Gastrocnemius medialis (tissue), 4 donors: ENCODE results near the gene NCK2.

Experiments used
- CTCF ChIP-seq, 5 experiments: fragments of 450-650 bp in 3 of 5; fragments of 200-600 bp in 2 of 5; sonication (generic) in 2 of 5; IDR thresholded peaks in 4 of 5; conservative IDR thresholded peaks in 1 of 5; 1 replicate in 4 of 5; 2 replicates in 1 of 5; pipeline ENCODE4 v1.5.1; 2016 to 2019; ENCODE audit warnings: antibody characterized with exemption in 5 of 5, mild to moderate bottlenecking in 3 of 5, moderate library complexity in 3 of 5
- POLR2A ChIP-seq, 2 donors: fragments of 450-650 bp; IDR thresholded peaks; one replicate each; pipeline ENCODE4 v1.6.1; 2017; ENCODE audit warnings: antibody characterized with exemption in 2 of 2, mild to moderate bottlenecking in 2 of 2, moderate library complexity in 2 of 2

DNA sequence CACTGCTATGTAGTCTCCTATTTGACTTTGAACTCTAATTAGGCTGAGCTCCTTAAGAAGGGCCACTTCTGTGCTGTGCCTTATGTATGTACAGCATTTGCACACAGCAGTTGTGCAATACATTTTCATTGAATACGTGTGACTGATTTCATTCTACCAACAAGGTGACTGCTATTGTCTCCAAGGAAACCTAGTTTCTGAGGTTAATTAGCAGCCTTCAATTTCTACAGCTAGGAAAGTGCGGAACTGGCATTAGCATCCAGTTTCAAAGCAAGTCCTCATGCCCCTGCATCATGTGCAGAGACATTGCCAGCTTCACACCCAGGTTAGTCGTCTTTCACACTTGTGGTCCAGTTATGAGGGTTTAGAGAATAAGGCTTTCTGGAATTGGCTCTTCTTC lies 58.6 kb downstream of the NCK2 start:
- no peak for TF ChIP-seq CTCF (IDR thresholded peaks at IDR 0.05 in 4 of 5, conservative IDR thresholded peaks at IDR 0.05 in 1 of 5)
- TF ChIP-seq POLR2A (IDR thresholded peaks at IDR 0.05): no peak
